Mucosa of gallbladder (tissue), 1 donor: Measurements from ENCODE around the gene AP3D1. TPM values are rescaled to one million over a fixed set of nuclear protein-coding genes. Genes with fewer than 3 reads are reported as not detected.

Experiments used
- DNase-seq: peaks from one replicate; pipeline ENCODE4 v3.0.0-alpha.2; 2020; ENCODE audit warnings: low spot score
- total RNA-seq: library from RNA; stranded (reverse); gene quantifications from one replicate; pipeline ENCODE4 v1.2.1, GENCODE V29; 2021
- donor health status: DM: no; HTN: no; CAD: no.

Gene AP3D1
- total RNA-seq, 1 donor from 2014 or later, result 125 TPM

- peak; percentile 100 for DNase-seq
Measured at GRCh38 chr19:2061495-2062388, 89.6 kb downstream of the AP3D1 start.

- peak; percentile 67 for DNase-seq
Measured at GRCh38 chr19:2060884-2061494, 90.4 kb downstream of the AP3D1 start.

- DNase-seq, result peak; percentile 72
Measured at GRCh38 chr19:2059422-2060201, 91.8 kb downstream of the AP3D1 start.

- no peak for DNase-seq
Measured at GRCh38 chr19:2058570-2059421, 92.6 kb downstream of the AP3D1 start.

GRCh38 chr19:2057484-2058469 lies 93.6 kb downstream of the AP3D1 start:
- DNase-seq, result no peak

- DNase-seq, result no peak
Measured at GRCh38 chr19:2056837-2057192, 94.6 kb downstream of the AP3D1 start.

- peak; percentile 62 for DNase-seq
Measured at GRCh38 chr19:2055931-2056836, 95.2 kb downstream of the AP3D1 start.

- no peak for DNase-seq
Measured at GRCh38 chr19:2054763-2055162, 96.6 kb downstream of the AP3D1 start.

GRCh38 chr19:2053601-2054389 lies 97.6 kb downstream of the AP3D1 start:
- peak; percentile 70 for DNase-seq

- DNase-seq, result no peak
Measured at GRCh38 chr19:2051773-2052704, 99.3 kb downstream of the AP3D1 start.

- DNase-seq, result peak; percentile 93
Measured at GRCh38 chr19:2050991-2051772, 100.2 kb downstream of the AP3D1 start, which contains the start of gene MKNK2. Gene MKNK2, minus strand, starts transcription at chr19:2051244. Its CDS starts 393 bp downstream, at chr19:2050851.

Other genes with a start within 250 kb of the AP3D1 start
- gene ADAT3, start 246.2 kb downstream of the AP3D1 start, total RNA-seq, result 10.6 TPM
- 89.3 TPM for gene SCAMP4, start 246.2 kb downstream of the AP3D1 start, total RNA-seq
- 77.5 TPM for gene CSNK1G2, start 210.4 kb downstream of the AP3D1 start, total RNA-seq
- gene BTBD2, start 135.9 kb downstream of the AP3D1 start, total RNA-seq, result 92.2 TPM
- gene MKNK2, start 100.3 kb downstream of the AP3D1 start, total RNA-seq, result 246 TPM
- 59.0 TPM for gene MOB3A, start 55.2 kb downstream of the AP3D1 start, total RNA-seq
- gene IZUMO4, start 54.7 kb downstream of the AP3D1 start, total RNA-seq, result 11.5 TPM
- gene DOT1L, start 12.4 kb upstream of the AP3D1 start, total RNA-seq, result 40.1 TPM
- gene PLEKHJ1, start 84.8 kb upstream of the AP3D1 start, total RNA-seq, result 126 TPM
- 72.8 TPM for gene SF3A2, start 85.3 kb upstream of the AP3D1 start, total RNA-seq
- 5.1 TPM for gene AMH, start 97.8 kb upstream of the AP3D1 start, total RNA-seq
- gene JSRP1, start 104.9 kb upstream of the AP3D1 start, total RNA-seq, result 0.17 TPM
- gene PEAK3, start 130.6 kb upstream of the AP3D1 start, total RNA-seq, result 1.0 TPM
- 0.17 TPM for gene LINGO3, start 156.6 kb upstream of the AP3D1 start, total RNA-seq
- 79.1 TPM for gene LSM7, start 177.0 kb upstream of the AP3D1 start, total RNA-seq
- gene SPPL2B, start 177.1 kb upstream of the AP3D1 start, total RNA-seq, result 148 TPM
- gene TMPRSS9, start 208.7 kb upstream of the AP3D1 start, total RNA-seq, result not detected